GM06990 (cell line): ENCODE measurements around the gene PRUNE2.

Experiments
- DNase-seq: peaks from one replicate; pipeline ENCODE4 v3.0.0-alpha.2; 2011; ENCODE audit not compliant: insufficient read length; ENCODE audit errors: extremely low read depth
- H3K27me3 ChIP-seq: replicated peaks from 2 replicates; pipeline ENCODE4 v1.6.0; 2011; ENCODE audit warnings: low read length; ENCODE audit not compliant: control insufficient read depth, insufficient read depth
- H3K36me3 ChIP-seq: 2 replicates; pipeline ENCODE4 v1.5.1; 2011; ENCODE audit warnings: low read length; ENCODE audit not compliant: control insufficient read depth, insufficient read depth
- H3K4me3 ChIP-seq: replicated peaks from 2 replicates; pipeline ENCODE4 v1.5.1; 2011; ENCODE audit warnings: low read depth, mild to moderate bottlenecking, control low read depth, low read length
- TF ChIP-seq, protein P1 (sequence below): IDR thresholded peaks from 2 replicates; pipeline ENCODE4 v1.5.1; 2011; ENCODE audit warnings: low read length, control low read depth, mild to moderate bottlenecking, inconsistent platforms; ENCODE audit not compliant: insufficient read depth, poor library complexity, severe bottlenecking

Gene PRUNE2

GRCh38 chr9:76662476-76663281 lies 243.2 kb downstream of the PRUNE2 start:
- no peaks in the 10 kb centered on the region for H3K36me3 ChIP-seq
- H3K27me3 ChIP-seq, result no peaks in the 10 kb centered on the region; the same call in 1 of the 2 replicates
- TF ChIP-seq, protein P1, sequence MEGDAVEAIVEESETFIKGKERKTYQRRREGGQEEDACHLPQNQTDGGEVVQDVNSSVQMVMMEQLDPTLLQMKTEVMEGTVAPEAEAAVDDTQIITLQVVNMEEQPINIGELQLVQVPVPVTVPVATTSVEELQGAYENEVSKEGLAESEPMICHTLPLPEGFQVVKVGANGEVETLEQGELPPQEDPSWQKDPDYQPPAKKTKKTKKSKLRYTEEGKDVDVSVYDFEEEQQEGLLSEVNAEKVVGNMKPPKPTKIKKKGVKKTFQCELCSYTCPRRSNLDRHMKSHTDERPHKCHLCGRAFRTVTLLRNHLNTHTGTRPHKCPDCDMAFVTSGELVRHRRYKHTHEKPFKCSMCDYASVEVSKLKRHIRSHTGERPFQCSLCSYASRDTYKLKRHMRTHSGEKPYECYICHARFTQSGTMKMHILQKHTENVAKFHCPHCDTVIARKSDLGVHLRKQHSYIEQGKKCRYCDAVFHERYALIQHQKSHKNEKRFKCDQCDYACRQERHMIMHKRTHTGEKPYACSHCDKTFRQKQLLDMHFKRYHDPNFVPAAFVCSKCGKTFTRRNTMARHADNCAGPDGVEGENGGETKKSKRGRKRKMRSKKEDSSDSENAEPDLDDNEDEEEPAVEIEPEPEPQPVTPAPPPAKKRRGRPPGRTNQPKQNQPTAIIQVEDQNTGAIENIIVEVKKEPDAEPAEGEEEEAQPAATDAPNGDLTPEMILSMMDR, result no peak
- no peak for DNase-seq
- H3K4me3 ChIP-seq, result no peak overlapping the region

GRCh38 chr9:76658510-76659231 lies 247.2 kb downstream of the PRUNE2 start:
- H3K27me3 ChIP-seq, result no peaks in the 10 kb centered on the region; the same call in 1 of the 2 replicates

GRCh38 chr9:76657265-76657664 lies 248.6 kb downstream of the PRUNE2 start:
- H3K36me3 ChIP-seq, result no peaks in the 10 kb centered on the region
- no peak for DNase-seq
- no peaks in the 10 kb centered on the region; the same call in 1 of the 2 replicates for H3K27me3 ChIP-seq
- TF ChIP-seq, protein P1, result no peak
- H3K4me3 ChIP-seq, result no peak overlapping the region

More at GRCh38 chr9:76658510-76659231, 247.2 kb downstream of the PRUNE2 start:
- DNase-seq, result peak; percentile 20
- Histone ChIP-seq H3K4me3 (no peak overlapping the region), H3K36me3 (no peaks in the 10 kb centered on the region)
- TF ChIP-seq, protein P1, result peak; percentile 54

GRCh38 chr9:76655971-76656370 lies 249.9 kb downstream of the PRUNE2 start:
- TF ChIP-seq, protein P1, result no peak
- no peak overlapping the region for H3K4me3 ChIP-seq
- DNase-seq, result no peak
- H3K27me3 ChIP-seq, result no peaks in the 10 kb centered on the region; the same call in 1 of the 2 replicates
- H3K36me3 ChIP-seq, result no peaks in the 10 kb centered on the region

- DNase-seq, result no peak
- TF ChIP-seq, protein P1, result no peak
- Histone ChIP-seq H3K4me3 (no peak overlapping the region), H3K36me3 (no peaks in the 10 kb centered on the region), H3K27me3 (no peaks in the 10 kb centered on the region; the same call in 1 of the 2 replicates)
These were observed 250.8 kb downstream of the PRUNE2 start for GRCh38 chr9:76655121-76655541.
